ENCODE results near the gene MBD3L5. TPM values are rescaled to one million over a fixed set of nuclear protein-coding genes. Genes with fewer than 3 reads are reported as not detected.

MBD3L5 gene
- total and polyA plus RNA-seq, 4 donors, result not detected

DNA sequence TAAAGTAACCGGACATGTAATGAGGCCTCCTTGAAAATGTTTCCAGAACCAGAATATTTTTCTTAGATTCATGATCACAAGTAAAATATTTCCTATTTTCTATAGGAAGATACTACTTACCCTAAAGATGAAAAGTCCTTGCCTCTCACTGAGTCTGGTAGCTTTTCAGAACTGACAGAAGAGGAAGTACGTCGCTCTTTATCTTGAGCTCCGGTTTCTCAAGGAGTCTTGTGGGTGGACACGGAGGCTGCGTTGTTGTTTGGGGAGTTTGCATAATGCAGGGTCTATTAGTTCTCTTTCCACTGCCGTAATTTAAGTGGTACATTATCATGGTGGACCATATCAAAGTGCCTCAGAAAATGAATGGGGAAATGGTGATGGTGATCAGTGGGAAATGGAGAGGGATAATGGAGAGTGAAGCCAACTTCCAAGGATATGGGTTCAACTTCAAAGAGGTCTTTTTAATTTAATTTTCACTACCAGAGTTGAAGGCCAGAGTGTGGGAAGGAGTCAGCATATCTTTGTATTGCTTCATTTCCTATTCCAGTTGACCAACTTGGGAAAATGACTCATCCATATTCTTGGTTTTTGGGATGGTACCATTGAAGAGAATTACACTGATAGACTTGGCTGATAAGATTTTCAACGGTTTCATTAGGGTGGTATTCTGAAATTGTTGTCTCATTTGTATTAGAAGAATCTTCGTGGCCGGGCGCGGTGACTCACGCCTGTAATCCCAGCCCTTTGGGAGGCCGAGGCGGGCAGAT, 32.5 kb upstream of the MBD3L5 start:
- TF ChIP-seq NR2F2 (IDR thresholded peaks at IDR 0.05) (no peak), SP1 (IDR thresholded peaks at IDR 0.05) (no peak), YY1 (IDR thresholded peaks at IDR 0.05) (no peak), RAD21 (IDR thresholded peaks at IDR 0.05) (no peak), JUND (IDR thresholded peaks at IDR 0.05) (no peak), TAF1 (conservative IDR thresholded peaks at IDR 0.05) (no peak), HNF4A (conservative IDR thresholded peaks at IDR 0.05) (no peak), HNF4G (IDR thresholded peaks at IDR 0.05) (no peak), FOXA2 (IDR thresholded peaks at IDR 0.05) (no peak)
- TF ChIP-seq, protein P1, sequence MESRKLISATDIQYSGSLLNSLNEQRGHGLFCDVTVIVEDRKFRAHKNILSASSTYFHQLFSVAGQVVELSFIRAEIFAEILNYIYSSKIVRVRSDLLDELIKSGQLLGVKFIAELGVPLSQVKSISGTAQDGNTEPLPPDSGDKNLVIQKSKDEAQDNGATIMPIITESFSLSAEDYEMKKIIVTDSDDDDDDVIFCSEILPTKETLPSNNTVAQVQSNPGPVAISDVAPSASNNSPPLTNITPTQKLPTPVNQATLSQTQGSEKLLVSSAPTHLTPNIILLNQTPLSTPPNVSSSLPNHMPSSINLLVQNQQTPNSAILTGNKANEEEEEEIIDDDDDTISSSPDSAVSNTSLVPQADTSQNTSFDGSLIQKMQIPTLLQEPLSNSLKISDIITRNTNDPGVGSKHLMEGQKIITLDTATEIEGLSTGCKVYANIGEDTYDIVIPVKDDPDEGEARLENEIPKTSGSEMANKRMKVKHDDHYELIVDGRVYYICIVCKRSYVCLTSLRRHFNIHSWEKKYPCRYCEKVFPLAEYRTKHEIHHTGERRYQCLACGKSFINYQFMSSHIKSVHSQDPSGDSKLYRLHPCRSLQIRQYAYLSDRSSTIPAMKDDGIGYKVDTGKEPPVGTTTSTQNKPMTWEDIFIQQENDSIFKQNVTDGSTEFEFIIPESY (IDR thresholded peaks at IDR 0.05), result no peak
- TF ChIP-seq, protein P2, sequence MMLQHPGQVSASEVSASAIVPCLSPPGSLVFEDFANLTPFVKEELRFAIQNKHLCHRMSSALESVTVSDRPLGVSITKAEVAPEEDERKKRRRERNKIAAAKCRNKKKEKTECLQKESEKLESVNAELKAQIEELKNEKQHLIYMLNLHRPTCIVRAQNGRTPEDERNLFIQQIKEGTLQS (IDR thresholded peaks at IDR 0.05), result no peak
- no peak for DNase-seq (ENCODE audit: low spot score)
- 81% methylated on average over 15 of the region's 15 CpGs for WGBS
- H3K36me3 ChIP-seq (ENCODE audit: control insufficient read depth in 4 of 4, insufficient read depth in 3 of 4, low read depth in 1 of 4, low read length in 3 of 4), result no peaks in the 10 kb centered on the region
- H3K9me3 ChIP-seq (ENCODE audit: control insufficient read depth in 4 of 4, low read length in 3 of 4), result no peaks in the 10 kb centered on the region
- H3K4me1 ChIP-seq (ENCODE audit: control insufficient read depth in 4 of 4, insufficient read depth in 4 of 4, low read length in 3 of 4), result no peaks in the 10 kb centered on the region
- H3K4me3 ChIP-seq (ENCODE audit: low read depth in 1 of 3, low read length in 3 of 3), result peak overlapping the region in 1 of 3 donors; percentile 6
- H3K27me3 ChIP-seq (ENCODE audit: control insufficient read depth in 4 of 4, insufficient read depth in 4 of 4, low read length in 3 of 4), result no peaks in the 10 kb centered on the region
- H3K9ac ChIP-seq (ENCODE audit: low read depth in 1 of 2, low read length in 2 of 2), result no peak overlapping the region
- H3K27ac ChIP-seq (ENCODE audit: low read depth in 1 of 2, low read length in 2 of 2), result no peak overlapping the region

DNA sequence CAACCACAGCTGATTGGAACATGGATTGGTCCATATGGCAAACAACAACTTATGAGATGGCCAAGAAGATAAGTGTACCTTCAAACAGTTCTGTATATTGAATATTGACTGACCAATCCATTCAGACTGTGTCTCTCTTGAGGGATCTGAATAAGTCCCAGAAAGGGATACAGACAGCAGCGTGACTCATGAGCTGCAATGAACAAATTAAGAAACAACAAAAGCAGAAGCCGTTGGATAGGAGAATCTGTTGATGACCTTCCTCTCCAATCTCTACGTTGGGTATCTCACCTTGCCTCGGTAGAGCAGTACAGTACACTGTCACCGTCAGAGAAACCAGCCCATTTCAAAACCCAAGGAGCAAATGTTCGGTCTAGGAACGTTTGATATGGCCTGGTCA, 30.4 kb upstream of the MBD3L5 start:
- no peak overlapping the region for H3K4me3 ChIP-seq (ENCODE audit: low read depth in 1 of 3, low read length in 3 of 3)
- no peak for DNase-seq (ENCODE audit: low spot score)
- no peak overlapping the region for H3K27ac ChIP-seq (ENCODE audit: low read depth in 1 of 2, low read length in 2 of 2)
- H3K9ac ChIP-seq (ENCODE audit: low read depth in 1 of 2, low read length in 2 of 2), result no peak overlapping the region
- no peaks in the 10 kb centered on the region for H3K36me3 ChIP-seq (ENCODE audit: control insufficient read depth in 4 of 4, insufficient read depth in 3 of 4, low read depth in 1 of 4, low read length in 3 of 4)
- H3K27me3 ChIP-seq (ENCODE audit: control insufficient read depth in 4 of 4, insufficient read depth in 4 of 4, low read length in 3 of 4), result no peaks in the 10 kb centered on the region
- TF ChIP-seq HNF4A (conservative IDR thresholded peaks at IDR 0.05), result no peak
- TF ChIP-seq, protein P2 (IDR thresholded peaks at IDR 0.05), result no peak
- TF ChIP-seq, protein P3, sequence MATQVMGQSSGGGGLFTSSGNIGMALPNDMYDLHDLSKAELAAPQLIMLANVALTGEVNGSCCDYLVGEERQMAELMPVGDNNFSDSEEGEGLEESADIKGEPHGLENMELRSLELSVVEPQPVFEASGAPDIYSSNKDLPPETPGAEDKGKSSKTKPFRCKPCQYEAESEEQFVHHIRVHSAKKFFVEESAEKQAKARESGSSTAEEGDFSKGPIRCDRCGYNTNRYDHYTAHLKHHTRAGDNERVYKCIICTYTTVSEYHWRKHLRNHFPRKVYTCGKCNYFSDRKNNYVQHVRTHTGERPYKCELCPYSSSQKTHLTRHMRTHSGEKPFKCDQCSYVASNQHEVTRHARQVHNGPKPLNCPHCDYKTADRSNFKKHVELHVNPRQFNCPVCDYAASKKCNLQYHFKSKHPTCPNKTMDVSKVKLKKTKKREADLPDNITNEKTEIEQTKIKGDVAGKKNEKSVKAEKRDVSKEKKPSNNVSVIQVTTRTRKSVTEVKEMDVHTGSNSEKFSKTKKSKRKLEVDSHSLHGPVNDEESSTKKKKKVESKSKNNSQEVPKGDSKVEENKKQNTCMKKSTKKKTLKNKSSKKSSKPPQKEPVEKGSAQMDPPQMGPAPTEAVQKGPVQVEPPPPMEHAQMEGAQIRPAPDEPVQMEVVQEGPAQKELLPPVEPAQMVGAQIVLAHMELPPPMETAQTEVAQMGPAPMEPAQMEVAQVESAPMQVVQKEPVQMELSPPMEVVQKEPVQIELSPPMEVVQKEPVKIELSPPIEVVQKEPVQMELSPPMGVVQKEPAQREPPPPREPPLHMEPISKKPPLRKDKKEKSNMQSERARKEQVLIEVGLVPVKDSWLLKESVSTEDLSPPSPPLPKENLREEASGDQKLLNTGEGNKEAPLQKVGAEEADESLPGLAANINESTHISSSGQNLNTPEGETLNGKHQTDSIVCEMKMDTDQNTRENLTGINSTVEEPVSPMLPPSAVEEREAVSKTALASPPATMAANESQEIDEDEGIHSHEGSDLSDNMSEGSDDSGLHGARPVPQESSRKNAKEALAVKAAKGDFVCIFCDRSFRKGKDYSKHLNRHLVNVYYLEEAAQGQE (IDR thresholded peaks at IDR 0.05), result no peak
- no peak for TF ChIP-seq HNF4G (IDR thresholded peaks at IDR 0.05)
- TF ChIP-seq YY1 (IDR thresholded peaks at IDR 0.05), result no peak
- no peaks in the 10 kb centered on the region for H3K9me3 ChIP-seq (ENCODE audit: control insufficient read depth in 4 of 4, low read length in 3 of 4)
- peaks cover 0 to 2% (median 0%) of the 10 kb centered on the region in 4 donors for H3K4me1 ChIP-seq (ENCODE audit: control insufficient read depth in 4 of 4, insufficient read depth in 4 of 4, low read length in 3 of 4)
- 63% methylated on average over 7 of the region's 7 CpGs for WGBS
